Activated CD4-positive, alpha-beta T cell treated with anti-CD3 and anti-CD28 coated beads for 1 hour (primary cell): ENCODE measurements around the gene PSMG3.

Source experiments
- DNase-seq: peaks from one replicate; pipeline ENCODE4 v3.0.0-alpha.2; 2020

PSMG3 gene

GRCh38 chr7:1569833-1570632 lies at the start of gene PSMG3:
Gene PSMG3, minus strand, starts transcription at chr7:1570032. Its CDS starts 693 bp downstream, at chr7:1569339.
- peak; percentile 80 for DNase-seq

GRCh38 chr7:1618475-1618874 lies 48.6 kb upstream of the PSMG3 start:
- no peak for DNase-seq

GRCh38 chr7:1617957-1618356 lies 48.1 kb upstream of the PSMG3 start:
- DNase-seq: no peak

- DNase-seq: no peak
Measured at GRCh38 chr7:1616741-1617140, 46.9 kb upstream of the PSMG3 start.

GRCh38 chr7:1611708-1612241 lies 41.9 kb upstream of the PSMG3 start:
- DNase-seq: no peak

- no peak for DNase-seq
Measured at GRCh38 chr7:1610678-1611302, 41.0 kb upstream of the PSMG3 start.

GRCh38 chr7:1610013-1610677 lies 40.3 kb upstream of the PSMG3 start:
- no peak for DNase-seq

GRCh38 chr7:1609023-1609422 lies 39.2 kb upstream of the PSMG3 start:
- DNase-seq: no peak

GRCh38 chr7:1608318-1608717 lies 38.5 kb upstream of the PSMG3 start:
- no peak for DNase-seq

- no peak for DNase-seq
Measured at GRCh38 chr7:1607696-1608095, 37.9 kb upstream of the PSMG3 start.

GRCh38 chr7:1607001-1607400 lies 37.2 kb upstream of the PSMG3 start:
- DNase-seq: no peak

GRCh38 chr7:1604383-1604782 lies 34.6 kb upstream of the PSMG3 start:
- DNase-seq: no peak

- DNase-seq: no peak
Measured at GRCh38 chr7:1603346-1604225, 33.8 kb upstream of the PSMG3 start.

GRCh38 chr7:1602386-1602785 lies 32.6 kb upstream of the PSMG3 start:
- no peak for DNase-seq

- no peak for DNase-seq
Measured at GRCh38 chr7:1601956-1602355, 32.1 kb upstream of the PSMG3 start.

GRCh38 chr7:1599640-1600395 lies 30.0 kb upstream of the PSMG3 start:
- no peak for DNase-seq

GRCh38 chr7:1598961-1599639 lies 29.3 kb upstream of the PSMG3 start:
- DNase-seq: no peak

- DNase-seq: no peak
Measured at GRCh38 chr7:1598286-1598685, 28.5 kb upstream of the PSMG3 start.

GRCh38 chr7:1597791-1598190 lies 28.0 kb upstream of the PSMG3 start:
- no peak for DNase-seq

- DNase-seq: no peak
Measured at GRCh38 chr7:1597066-1597760, 27.4 kb upstream of the PSMG3 start.
